GM21576 (cell line): ENCODE measurements around the gene SLC39A11.
"Not testable (repeated sequence)": the region's sequence is repeated elsewhere in the genome, so short reads cannot be mapped to it uniquely, and the experiment has no call there.

ENCODE experiments used
- ATAC-seq: cut with Tn5 transposase; IDR thresholded peaks from one replicate; pipeline ENCODE4 v1.9.1; 2021; ENCODE audit warnings: mild to moderate bottlenecking, moderate library complexity; ENCODE audit not compliant: unreplicated experiment

SLC39A11 gene

DNA sequence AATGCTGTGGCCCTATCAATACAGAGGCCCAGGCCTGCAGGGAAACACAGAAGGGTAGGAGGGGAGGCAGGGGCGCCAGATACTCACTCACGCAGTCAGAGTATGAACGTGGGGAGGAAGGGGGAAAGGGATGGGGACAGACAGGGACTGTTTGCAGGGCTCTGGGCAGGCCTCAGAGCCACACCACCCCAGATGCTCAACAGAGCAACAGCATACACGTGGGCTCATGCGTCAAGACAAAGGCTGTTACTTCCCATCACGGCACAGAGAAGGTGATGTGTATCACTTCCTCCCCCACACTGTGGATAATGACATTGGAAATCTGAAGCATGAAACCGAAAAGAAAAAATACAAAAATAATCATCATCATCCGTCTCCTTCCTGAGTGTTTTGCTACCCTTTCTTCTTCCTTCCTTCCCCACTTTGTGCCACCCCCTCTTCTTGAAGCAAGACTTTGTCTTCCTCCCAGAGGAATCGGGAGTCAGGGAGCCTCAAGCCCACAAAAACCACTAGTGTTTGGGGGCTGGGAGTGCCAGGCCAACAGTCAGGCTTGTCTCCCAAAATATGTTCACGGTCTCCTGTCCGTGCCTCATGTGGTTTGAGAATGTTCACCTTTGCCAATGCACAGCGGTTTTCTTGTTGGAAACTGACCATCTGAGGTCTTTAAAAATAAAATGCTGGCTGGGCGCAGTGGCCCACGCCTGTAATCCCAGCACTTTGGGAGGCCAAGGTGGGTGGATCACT is 20.1 kb downstream of the SLC39A11 start:
- no peak for ATAC-seq

DNA sequence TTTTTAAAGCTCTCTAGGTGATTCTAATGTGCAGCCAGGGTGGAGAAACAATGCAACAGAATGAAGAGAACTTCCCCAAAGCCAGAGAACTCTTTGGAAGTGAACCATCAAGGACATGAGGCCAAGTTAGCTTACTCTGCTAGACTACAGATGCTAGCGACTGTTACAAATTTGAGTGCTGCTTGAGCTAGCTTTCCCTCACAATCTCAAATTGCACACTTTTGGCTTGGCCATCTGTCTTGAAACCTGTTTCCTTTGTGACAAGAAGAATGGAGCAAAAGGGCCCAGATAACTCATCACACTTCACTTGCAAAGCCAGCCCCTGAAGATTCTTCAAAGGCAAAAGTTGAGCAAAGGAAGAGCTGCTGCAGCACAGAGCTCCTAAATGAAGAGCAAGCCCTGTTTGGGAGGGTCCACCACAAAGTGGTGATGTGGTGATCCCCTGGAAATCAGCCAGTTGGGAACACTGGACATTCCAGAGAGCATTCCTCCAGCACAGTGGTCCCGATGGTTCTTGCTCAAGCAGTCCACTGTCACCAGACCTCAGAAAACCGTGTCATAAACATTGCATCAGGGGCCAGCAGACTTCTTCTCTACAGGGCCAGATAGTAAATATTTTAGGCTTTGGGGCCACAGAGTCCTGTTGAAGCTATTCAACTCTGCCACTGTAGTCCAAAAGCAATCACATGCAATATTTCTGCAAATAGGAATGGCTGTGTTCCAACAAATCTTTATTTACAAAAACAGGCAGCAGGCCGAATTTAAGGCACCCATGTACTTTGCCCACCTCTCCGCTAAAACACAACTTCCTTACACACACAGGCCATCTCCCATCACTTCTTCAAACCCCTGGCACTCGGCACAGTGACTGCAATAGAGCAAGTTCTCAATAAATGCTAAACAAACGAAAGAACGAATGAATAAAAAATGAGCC is 21.2 kb downstream of the SLC39A11 start:
- ATAC-seq, result no peak

DNA sequence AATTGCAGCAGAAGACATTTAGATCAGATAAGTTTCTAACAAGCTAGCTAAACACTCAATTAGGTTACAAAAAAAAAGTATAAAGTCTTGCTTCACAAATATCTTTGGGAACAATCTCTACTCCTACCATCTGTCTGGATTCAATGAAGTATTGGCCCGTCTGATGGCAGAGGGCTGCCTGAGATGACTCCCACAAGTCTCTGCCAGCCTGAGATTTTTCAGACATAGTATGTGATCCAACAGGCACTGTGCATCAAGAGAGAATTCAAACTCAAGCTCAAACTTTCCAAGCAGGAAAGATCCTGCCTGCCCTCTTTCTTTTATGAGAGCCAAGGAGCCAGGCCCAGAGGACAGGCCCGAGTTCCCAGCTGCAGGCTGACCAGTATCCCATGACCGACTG is 22.6 kb downstream of the SLC39A11 start:
- ATAC-seq, result no peak

DNA sequence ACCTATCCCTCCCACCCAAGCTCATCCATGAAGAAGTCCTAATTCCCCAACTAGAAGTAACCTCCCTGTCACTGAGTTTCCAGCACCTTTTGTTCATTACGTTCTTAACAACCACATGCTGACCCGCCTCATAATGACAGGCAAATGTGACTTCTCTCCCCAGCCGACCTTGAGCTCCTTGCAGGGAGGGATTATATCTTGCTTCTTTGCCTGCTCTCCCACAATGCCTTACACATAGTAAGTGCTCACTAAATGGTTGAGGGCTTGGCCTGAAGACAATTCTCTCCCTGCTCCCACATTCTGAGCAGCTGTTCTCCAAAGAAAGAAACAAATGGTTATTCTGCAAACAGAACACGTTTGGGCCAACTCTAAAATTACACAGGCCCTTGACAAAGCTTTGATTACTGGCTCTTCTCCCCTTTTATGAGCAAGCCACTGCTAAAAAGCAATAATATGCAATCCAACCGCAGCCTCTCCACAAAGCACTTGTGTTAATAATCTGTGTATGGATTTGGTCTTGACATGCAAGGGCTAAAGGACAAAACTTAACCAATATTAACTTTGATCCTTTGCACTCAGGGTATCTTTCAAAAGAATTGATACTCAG is 23.2 kb downstream of the SLC39A11 start:
- ATAC-seq, result no peak

DNA sequence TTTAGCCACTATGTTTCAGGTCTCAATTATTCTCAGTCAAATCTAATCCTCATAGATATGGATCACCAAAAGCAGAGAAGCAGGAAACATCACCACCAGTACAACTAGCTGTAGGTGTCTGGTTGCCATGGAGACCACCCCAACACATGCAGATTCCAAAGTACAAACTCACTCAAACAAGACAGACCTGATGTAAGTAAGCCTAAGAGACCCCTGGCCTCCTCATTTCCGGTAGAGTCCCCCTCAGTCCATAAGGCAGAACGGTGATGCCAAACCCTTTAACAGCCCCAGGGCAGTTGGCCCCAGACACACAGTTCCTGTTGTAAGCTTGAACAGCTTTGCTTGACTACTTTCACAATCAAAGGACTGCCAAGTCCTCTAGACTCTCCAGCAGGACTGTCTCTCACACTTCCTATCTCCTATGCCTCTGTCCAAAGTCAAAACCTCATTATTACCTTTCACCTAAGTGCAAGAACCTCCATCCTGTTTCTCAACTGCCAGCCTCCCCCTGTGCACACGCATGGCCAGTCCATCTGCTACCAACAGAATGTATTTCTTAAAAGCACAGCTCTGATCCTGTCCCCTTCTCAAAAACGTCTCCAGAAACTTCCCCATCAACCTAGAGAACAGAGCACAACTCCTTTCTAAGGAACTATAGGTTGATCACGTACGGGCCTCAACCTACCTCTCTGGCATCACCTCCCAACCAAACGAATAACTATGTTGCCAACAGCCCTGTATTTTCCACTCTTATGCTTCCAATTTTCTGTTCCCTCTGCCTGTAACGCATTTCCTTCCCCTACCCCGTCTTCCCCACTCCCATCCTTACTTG is 23.9 kb downstream of the SLC39A11 start:
- no peak for ATAC-seq

DNA sequence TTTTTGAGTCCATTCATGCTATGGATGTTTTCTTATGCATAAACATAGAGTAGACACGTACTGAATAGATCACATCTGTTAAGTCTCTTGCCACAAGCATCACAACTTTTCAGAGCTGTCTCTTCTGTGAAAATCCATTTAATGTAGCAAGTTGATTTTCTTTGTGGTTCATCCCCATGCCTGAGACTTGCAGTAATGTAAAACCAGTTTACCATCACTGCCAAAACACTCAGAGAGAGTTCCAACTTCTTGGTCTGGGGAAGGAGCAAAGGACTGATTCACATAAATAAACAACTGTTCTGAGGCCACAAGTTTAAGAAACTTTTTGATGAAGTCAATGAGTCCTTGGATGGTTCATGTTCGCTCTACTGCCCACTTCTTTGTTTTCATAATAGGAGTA is 24.8 kb downstream of the SLC39A11 start:
- not testable (repeated sequence) for ATAC-seq

DNA sequence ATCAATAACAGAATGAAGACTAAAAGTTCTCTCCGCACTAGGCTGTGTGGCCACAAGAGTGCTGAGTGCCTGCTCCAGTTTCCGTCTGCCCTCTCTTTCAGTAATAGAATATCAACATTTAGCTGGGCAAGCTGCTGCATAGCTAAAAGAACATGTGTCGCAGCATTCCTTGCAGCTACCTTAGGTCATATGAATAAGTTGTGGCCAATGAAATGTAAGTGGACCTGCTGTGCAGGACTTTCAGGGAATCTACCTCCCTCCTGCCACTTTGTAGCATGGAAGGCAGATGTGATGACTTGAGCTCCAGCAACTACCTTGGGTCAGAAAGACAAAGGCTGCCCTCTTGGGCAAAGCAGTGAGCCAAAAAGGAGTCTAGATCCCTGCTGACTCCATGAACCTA is 25.4 kb downstream of the SLC39A11 start:
- no peak for ATAC-seq

DNA sequence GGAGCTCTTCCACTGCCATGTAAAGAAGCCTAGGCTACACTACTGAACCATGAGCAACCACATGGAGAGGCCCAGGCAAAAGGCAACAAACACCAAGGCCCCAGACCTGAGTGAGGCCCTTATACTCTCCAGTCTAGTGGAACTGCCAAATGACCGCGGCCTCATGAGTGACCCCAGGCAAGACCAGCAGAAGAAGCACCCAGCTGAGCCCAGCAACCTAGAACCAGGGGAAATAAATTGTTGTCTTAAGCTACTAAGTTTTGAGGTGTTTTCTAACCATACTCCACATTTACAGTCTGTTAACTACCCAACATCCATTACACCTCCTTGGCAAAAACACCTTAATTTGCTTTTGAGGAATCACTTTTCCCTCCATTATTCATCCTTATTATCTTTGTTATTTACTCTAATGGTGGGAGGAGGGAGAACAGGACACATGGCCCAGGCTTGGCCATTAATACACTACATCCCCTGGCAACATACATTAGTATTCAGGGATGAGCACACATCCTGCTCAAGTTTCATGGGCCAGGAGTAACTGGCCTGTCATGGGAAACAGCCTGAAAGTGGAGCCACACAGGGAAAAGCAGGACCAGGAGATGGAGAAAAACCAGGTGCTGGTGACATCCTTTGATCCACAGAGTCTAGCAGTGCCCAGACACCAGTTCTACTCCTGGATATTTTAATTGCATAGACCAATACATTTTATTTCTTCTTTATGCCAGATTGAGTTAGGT is 26.2 kb downstream of the SLC39A11 start:
- no peak for ATAC-seq

DNA sequence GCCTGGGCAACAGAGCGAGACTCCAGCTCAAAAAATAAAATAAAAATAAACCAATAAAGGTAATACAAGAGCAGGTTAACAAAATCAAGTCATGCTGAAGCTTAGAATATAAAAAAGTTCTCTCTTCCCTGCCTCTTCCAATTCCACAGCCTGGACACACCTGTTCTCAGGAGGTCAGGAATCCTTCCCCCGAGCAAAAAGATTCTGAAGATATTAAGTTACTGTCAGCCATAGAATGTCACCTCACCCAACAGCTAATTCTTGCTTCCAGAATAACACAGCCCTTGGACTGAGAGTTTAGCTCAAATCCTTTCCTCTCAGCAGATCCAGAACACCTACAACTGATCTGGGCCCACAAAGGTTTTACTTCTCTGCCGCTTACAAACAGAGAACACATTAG is 27.1 kb downstream of the SLC39A11 start:
- no peak for ATAC-seq

DNA sequence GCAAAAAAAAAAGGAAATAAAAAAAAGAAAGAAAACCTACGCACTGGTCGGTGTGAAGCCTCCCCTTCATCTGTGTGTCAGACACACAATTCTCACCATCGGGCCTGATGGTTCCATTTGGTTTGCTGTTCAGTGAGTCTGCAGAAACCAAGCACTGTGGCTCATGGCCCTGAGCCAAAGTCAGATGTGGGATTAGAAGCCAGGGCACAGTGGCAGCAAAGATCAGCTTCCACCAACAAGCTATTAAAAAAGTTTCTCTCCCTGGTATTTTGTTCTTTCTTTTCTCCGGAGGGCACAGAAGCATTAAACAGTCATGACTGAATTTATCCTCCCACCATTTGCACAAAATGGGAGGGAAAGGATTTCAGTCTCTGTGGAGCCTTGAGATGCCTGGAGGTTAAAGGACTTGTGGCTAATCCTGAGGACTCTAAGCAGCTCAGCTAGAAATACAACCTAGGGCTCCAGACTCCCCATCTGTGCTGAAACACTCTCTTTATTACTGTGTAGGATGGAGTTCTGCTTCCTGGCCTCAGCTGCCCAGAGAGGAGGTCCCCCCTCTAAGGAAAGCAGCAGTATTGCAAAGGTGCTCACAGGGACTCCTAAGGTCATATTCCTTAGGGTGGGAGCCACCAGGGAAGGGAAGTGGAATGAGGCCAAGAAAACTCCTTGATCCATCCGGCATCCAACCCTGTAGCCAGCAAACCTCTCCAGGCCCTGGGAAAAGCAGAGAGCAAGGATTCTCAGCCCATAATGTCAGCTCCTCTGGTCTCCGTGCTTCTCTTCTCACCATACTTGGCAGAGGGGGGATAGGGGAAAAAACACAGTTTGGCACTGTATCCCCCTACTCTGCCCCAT is 28.2 kb downstream of the SLC39A11 start:
- ATAC-seq, result no peak

DNA sequence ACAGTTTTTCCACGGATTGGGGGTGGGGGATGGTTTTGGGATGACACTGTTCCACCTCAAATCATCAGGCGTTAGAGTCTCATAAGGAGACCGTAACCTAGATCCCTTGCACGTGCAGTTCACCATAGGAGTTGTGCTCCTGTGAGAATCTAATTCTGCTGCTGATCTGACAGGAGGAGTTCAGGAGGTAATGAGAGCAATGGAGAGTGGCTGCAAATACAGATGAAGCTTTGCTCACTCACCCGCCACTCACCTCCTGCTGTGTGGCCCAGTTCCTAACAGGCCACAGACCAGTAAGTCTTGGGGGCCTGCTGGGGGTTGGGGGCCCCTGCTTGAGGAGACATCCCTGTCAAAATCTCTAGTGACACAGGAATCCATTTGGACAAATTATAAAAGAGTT is 29.8 kb downstream of the SLC39A11 start:
- ATAC-seq, result no peak

DNA sequence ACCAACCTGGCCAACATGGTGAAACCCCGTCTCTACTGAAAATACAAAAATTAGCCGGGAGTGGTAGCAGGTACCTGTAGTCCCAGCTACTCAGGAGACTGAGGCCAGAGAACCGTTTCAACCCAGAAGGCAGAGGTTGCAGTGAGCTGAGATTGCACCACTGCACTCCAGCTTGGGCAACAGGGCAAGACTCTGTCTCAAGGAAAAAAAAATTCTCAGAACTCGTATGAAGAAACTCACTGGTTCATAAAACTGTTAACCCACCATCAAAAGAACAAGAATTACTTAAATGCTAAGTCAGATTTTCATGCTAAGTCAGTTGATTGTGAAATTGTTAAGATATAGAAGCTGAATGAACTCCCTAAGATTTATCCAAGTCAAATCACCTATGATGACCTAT is 31.3 kb downstream of the SLC39A11 start:
- no peak for ATAC-seq

DNA sequence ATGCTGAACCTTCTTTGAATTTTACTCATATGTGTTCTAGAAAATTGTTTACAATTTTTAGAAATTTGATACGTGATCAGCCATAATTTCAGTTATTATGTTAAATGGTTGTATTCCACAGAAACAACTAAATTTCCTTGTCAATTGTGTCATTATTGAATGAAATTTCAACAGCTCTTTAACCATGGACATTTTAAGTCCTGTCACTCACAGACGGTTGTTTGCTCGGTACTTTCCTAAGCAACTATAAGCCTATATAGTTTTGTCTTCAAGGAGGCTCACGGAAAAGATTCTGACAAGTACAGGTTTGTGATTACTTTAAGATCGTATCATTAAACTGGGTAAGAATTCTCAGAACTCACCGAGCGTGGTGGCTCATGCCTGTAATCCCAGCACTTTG is 31.8 kb downstream of the SLC39A11 start:
- ATAC-seq, result no peak

DNA sequence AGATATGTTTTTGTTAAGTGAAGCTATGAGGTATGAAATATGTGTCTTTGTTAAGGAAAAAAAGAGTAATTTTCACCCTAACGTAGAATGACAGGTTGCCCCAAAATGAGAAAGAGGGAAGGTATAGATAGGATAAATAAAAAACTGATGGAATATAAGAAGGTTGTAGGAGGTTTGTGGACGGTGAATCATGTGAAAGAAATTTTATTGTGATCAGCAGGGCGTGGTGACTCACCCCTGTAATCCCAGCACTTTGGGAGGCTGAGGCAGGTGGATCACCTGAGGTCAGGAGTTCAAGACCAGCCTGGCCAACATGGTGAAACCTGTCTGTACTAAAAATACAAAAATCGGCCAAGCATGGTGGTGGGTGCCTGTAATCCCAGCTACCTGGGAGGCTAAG is 32.8 kb downstream of the SLC39A11 start:
- not testable (repeated sequence) for ATAC-seq

DNA sequence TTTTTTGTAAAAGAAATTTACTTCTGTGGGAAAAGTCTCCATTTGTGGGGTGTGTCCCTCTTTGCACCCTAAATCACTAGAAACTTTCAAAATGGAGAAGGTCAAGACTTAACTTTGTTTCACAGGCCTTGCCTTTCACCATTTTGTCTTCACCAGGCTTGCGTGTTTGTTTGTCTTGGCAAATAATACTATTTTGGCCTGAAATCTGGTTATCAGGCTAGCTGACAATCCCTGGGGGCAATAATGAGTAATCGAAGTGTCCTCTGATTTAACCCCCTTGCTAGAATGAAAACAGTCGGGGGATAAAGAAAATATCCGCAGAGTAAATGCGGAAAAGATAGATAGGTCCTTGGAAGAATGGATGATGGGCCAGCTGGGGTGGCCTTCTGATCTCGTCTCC is 34.5 kb downstream of the SLC39A11 start:
- no peak for ATAC-seq

DNA sequence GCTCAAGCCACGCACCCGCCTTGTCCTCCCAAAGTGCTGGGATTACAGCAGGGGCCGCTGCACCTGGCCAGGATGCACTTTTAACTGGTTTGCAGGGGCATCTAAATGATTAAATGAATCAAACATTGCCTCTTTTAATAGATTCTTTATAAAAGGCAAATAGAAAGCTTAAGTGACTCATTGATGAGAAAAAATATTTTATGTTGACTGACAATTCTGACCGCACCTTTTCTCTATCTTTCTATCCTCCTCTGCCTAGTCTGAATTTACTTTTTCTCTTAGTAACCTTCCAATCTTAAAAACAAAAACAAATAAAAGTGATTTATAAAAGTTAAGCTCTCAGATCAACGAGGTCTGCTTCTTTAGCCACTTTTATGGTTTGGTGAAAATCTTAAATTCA is 35.3 kb downstream of the SLC39A11 start:
- ATAC-seq, result no peak

DNA sequence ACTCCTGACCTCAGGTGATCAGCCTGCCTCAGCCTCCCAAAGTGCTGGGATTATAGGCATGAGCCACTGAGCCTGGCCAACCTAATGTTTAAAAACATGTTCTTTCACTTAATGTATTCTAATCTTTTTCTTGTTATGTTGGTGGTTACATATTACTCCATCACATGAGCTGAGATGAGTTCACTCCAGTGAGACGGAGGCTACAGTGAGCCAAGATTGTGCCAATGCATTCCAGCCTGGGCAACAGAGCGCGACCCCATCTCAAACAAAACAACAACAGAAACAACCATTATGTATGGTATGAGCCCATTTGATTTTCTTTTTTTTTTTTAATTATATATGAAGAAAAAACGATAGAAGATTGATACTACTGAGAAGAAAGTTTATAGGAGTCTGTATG is 39.6 kb downstream of the SLC39A11 start:
- ATAC-seq, result no peak

DNA sequence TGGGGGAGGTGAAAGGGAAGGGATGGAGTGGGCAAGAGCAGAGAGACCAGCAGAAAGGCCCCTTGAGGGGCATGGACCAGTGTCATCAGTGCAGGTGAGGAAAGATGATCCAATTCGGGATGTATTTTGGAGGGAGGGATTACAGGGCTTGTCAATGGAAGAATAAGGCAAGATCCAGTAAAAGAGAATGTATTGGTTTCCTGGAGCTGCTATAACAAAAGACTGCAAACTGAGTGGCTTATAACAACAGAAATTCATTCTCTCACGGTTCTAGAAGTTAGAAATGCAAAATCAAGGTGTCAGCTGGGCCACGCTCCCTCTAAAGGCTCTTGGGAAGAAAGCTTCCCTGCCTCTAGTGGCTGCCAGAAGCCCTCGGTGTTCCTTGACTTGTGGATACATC is 41.7 kb downstream of the SLC39A11 start:
- no peak for ATAC-seq

DNA sequence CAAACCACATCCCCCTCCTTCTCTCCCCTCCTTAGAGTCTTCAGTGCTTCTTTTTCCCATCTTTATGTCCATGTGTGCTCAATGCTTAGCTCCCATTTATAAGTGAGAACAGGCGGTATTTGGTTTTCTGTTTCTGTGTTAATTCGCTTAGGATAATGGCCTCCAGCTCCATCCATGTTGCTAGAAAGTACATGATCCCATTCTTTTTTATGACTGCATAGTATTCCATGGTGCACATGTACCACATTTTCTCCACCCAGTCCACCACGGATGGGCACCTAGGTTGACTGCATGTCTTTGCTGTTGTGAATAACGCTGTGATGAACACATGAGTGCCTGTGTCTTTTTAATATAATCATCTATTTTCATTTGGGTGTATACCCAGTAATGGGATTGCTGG is 44.3 kb downstream of the SLC39A11 start:
- no peak for ATAC-seq
